Neural cell (in vitro differentiated cells): ENCODE results near the gene SEPTIN5. TPM values are rescaled to one million over a fixed set of nuclear protein-coding genes. Genes with fewer than 3 reads are reported as not detected.

Experiments used
- H2AFZ ChIP-seq: fragments of 200-600, 300-800 bp; sonication (generic), shearing (Covaris generic); 2 replicates; pipeline ENCODE4 v1.6.0; 2014; ENCODE audit warnings: low read depth, mild to moderate bottlenecking, antibody characterized with exemption, low read length, moderate library complexity
- H3F3A ChIP-seq: fragments of 200-600 bp; shearing (Covaris generic); 2 replicates; pipeline ENCODE4 v1.6.1; 2016; ENCODE audit warnings: mild to moderate bottlenecking, moderate library complexity, mixed read lengths, antibody characterized with exemption, low read length; ENCODE audit not compliant: insufficient read depth, poor library complexity, severe bottlenecking
- H3K27ac ChIP-seq: fragments of 200-600, 300-800 bp; sonication (generic), shearing (Covaris generic); 2 replicates; pipeline ENCODE4 v1.5.1; 2014; ENCODE audit warnings: mild to moderate bottlenecking, low read length, moderate library complexity
- H3K27me3 ChIP-seq: fragments of 300-800, 200-600 bp; sonication (generic), shearing (Covaris generic); 2 replicates; pipeline ENCODE4 v1.6.0; 2014; ENCODE audit warnings: mild to moderate bottlenecking, low read depth, low read length, moderate library complexity; ENCODE audit not compliant: insufficient read depth
- H3K36me3 ChIP-seq: fragments of 300-800, 200-600 bp; sonication (generic), shearing (Covaris generic); 2 replicates; pipeline ENCODE4 v1.5.1; 2014; ENCODE audit warnings: mild to moderate bottlenecking, antibody characterized with exemption, low read length, moderate library complexity; ENCODE audit not compliant: insufficient read depth
- H3K4me2 ChIP-seq: fragments of 300-800, 200-600 bp; sonication (generic), shearing (Covaris generic); 2 replicates; pipeline ENCODE4 v1.6.0; 2014; ENCODE audit warnings: mild to moderate bottlenecking, low read length
- H3K4me3 ChIP-seq: fragments of 300-800, 200-600 bp; sonication (generic), shearing (Covaris generic); 2 replicates; pipeline ENCODE4 v1.5.1; 2014; ENCODE audit warnings: mild to moderate bottlenecking, low read length, moderate library complexity
- H3K79me2 ChIP-seq: fragments of 200-600 bp; shearing (Covaris generic); replicated peaks from 2 replicates; pipeline ENCODE4 v1.6.0; 2014; ENCODE audit warnings: mild to moderate bottlenecking, low read length, moderate library complexity; ENCODE audit not compliant: insufficient read depth
- H3K9ac ChIP-seq: fragments of 300-800, 200-600 bp; sonication (generic), shearing (Covaris generic); 2 replicates; pipeline ENCODE4 v1.6.1; 2016; ENCODE audit warnings: mild to moderate bottlenecking, low read length, mixed read lengths
- H3K9me2 ChIP-seq: fragments of 200-600 bp; shearing (Covaris generic); 2 replicates; pipeline ENCODE4 v1.6.1; 2016; ENCODE audit warnings: mild to moderate bottlenecking, low read length, mixed read lengths; ENCODE audit not compliant: insufficient read depth
- H3K9me3 ChIP-seq: fragments of 200-600, 300-800 bp; sonication (generic), shearing (Covaris generic); 2 replicates; pipeline ENCODE4 v1.6.1; 2016; ENCODE audit warnings: mild to moderate bottlenecking, mixed run types, low read length, moderate library complexity, mixed read lengths
- H4K20me1 ChIP-seq: fragments of 200-600 bp; shearing (Covaris generic); 2 replicates; pipeline ENCODE4 v1.6.1; 2016; ENCODE audit warnings: mild to moderate bottlenecking, mixed run types; ENCODE audit not compliant: insufficient read depth
- EP300 ChIP-seq: fragments of 450-650 bp; conservative IDR thresholded peaks from 2 replicates; pipeline ENCODE4 v1.6.1; 2014; ENCODE audit warnings: antibody characterized with exemption, mild to moderate bottlenecking, moderate library complexity; ENCODE audit not compliant: poor library complexity, severe bottlenecking
- EZH2 ChIP-seq: fragments of 200-600, 300-800 bp; shearing (Covaris generic), sonication (generic); IDR thresholded peaks from 2 replicates; pipeline ENCODE4 v1.6.1; 2014; ENCODE audit warnings: antibody characterized with exemption, low read length, borderline replicate concordance, mild to moderate bottlenecking; ENCODE audit not compliant: insufficient read depth, poor library complexity, severe bottlenecking
- MXI1 ChIP-seq: fragments of 450-650 bp; conservative IDR thresholded peaks from 2 replicates; pipeline ENCODE4 v1.6.1; 2014; ENCODE audit warnings: antibody characterized with exemption, mild to moderate bottlenecking; ENCODE audit not compliant: poor library complexity, severe bottlenecking
- POLR2AphosphoS5 ChIP-seq: IDR thresholded peaks from 2 replicates; pipeline ENCODE4 v1.6.1; 2012
- RAD21 ChIP-seq: fragments of 450-650 bp; conservative IDR thresholded peaks from 2 replicates; pipeline ENCODE4 v1.6.1; 2014; ENCODE audit warnings: antibody characterized with exemption, mild to moderate bottlenecking, moderate library complexity
- REST ChIP-seq: IDR thresholded peaks from 2 replicates; pipeline ENCODE4 v1.6.1; 2012; ENCODE audit warnings: borderline replicate concordance
- SMC3 ChIP-seq: fragments of 450-650 bp; conservative IDR thresholded peaks from 2 replicates; pipeline ENCODE4 v1.6.1; 2014; ENCODE audit warnings: antibody characterized with exemption, mild to moderate bottlenecking, moderate library complexity; ENCODE audit not compliant: poor library complexity
- TAF1 ChIP-seq: IDR thresholded peaks from 2 replicates; pipeline ENCODE4 v1.6.1; 2012; ENCODE audit warnings: low read depth
- polyA plus RNA-seq: library from polyadenylated mRNA; depleted of rRNA; stranded (reverse); fragments of >200 nt; gene quantifications from 2 replicates; pipeline ENCODE4 v1.2.3, GENCODE V29; 2014
- TF ChIP-seq, protein P1 (sequence below): fragments of 450-650 bp; IDR thresholded peaks from 2 replicates; pipeline ENCODE4 v1.5.1; 2014; ENCODE audit warnings: antibody characterized with exemption, mild to moderate bottlenecking, moderate library complexity; ENCODE audit not compliant: poor library complexity, severe bottlenecking

Gene SEPTIN5
- polyA plus RNA-seq, 1 donor from 2014 or later, result 166 TPM

- H3K9me3 ChIP-seq, result no peaks in the 10 kb centered on the region
- TF ChIP-seq POLR2AphosphoS5 (no peak), MXI1 (no peak), EP300 (no peak), SMC3 (no peak), REST (no peak), RAD21 (no peak), EZH2 (no peak), TAF1 (no peak)
- TF ChIP-seq, protein P1, sequence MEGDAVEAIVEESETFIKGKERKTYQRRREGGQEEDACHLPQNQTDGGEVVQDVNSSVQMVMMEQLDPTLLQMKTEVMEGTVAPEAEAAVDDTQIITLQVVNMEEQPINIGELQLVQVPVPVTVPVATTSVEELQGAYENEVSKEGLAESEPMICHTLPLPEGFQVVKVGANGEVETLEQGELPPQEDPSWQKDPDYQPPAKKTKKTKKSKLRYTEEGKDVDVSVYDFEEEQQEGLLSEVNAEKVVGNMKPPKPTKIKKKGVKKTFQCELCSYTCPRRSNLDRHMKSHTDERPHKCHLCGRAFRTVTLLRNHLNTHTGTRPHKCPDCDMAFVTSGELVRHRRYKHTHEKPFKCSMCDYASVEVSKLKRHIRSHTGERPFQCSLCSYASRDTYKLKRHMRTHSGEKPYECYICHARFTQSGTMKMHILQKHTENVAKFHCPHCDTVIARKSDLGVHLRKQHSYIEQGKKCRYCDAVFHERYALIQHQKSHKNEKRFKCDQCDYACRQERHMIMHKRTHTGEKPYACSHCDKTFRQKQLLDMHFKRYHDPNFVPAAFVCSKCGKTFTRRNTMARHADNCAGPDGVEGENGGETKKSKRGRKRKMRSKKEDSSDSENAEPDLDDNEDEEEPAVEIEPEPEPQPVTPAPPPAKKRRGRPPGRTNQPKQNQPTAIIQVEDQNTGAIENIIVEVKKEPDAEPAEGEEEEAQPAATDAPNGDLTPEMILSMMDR, result no peak
- H3K27ac ChIP-seq, result no peak overlapping the region
- H3K9me2 ChIP-seq, result no peaks in the 10 kb centered on the region
- H3K4me2 ChIP-seq, result no peak overlapping the region
- H3K4me3 ChIP-seq, result no peak overlapping the region
- H4K20me1 ChIP-seq, result no peaks in the 10 kb centered on the region
- no peaks in the 10 kb centered on the region for H3K79me2 ChIP-seq
- no peaks in the 10 kb centered on the region for H3K27me3 ChIP-seq
- no peaks in the 10 kb centered on the region for H3K36me3 ChIP-seq
- no peak overlapping the region for H3K9ac ChIP-seq
- H3F3A ChIP-seq, result no peaks in the 10 kb centered on the region
- no peak overlapping the region for H2AFZ ChIP-seq
These were observed 23.8 kb downstream of the SEPTIN5 start for GRCh38 chr22:19737846-19738663.

DNA sequence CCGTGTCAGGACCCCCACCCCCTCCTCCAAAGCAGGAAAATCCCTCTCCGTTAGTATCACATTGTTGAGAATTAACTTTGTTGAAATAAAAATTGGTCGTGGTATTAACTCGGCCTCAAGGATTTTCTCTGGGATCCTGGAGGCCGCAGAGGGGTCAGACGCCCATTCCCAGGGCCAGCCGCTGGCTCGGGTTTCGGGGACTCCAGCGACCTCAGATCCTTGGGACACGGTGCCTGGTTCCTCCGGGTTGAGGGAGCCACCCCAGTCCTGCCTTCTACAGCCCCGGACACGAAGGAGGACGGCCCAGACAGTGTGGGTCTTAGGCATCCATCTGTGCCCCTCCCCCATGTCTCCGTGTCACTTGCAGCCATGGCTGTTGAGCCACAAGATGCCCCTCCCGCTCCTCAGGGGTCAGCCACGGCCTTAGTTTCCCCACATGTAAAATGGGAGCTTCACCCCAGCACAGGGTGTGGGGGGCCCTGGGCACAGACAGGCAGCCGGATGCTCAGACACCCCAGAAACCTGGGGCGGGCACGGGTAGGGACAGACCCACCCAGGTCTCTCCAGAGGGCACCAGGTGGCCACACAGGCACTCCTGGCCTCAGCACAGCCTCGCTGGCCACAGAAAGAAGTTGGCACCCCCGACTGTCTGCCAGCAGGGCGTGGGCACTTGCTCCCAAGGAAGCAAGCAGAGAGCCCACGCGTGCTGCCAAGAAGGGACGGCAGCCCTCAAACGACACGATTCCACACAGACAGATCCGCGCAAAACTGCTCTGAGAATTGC is 24.6 kb downstream of the SEPTIN5 start:
- no peaks in the 10 kb centered on the region for H3K36me3 ChIP-seq
- no peaks in the 10 kb centered on the region for H4K20me1 ChIP-seq

More for the DNA sequence above, 24.6 kb downstream of the SEPTIN5 start:
- Histone ChIP-seq H3K4me2 (no peak overlapping the region), H3F3A (no peaks in the 10 kb centered on the region), H3K9me3 (no peaks in the 10 kb centered on the region), H3K4me3 (no peak overlapping the region), H3K79me2 (no peaks in the 10 kb centered on the region), H3K9me2 (no peaks in the 10 kb centered on the region), H3K9ac (no peak overlapping the region), H2AFZ (no peak overlapping the region), H3K27ac (no peak overlapping the region), H3K27me3 (no peaks in the 10 kb centered on the region)
- TF ChIP-seq RAD21 (no peak), SMC3 (no peak), REST (no peak), TAF1 (no peak), EP300 (no peak), MXI1 (no peak), EZH2 (no peak), POLR2AphosphoS5 (no peak)
- TF ChIP-seq, protein P1, result no peak
